GM12878 (cell line): ENCODE results near the gene TFCP2.

Experiments
- CREM ChIP-seq: IDR thresholded peaks from 2 replicates; pipeline ENCODE4 v1.6.1; 2014; ENCODE audit warnings: antibody characterized with exemption, low read depth
- CTCF ChIP-seq, 3 experiments: IDR thresholded peaks in 2 of 3; conservative IDR thresholded peaks in 1 of 3; 2 replicates each; pipeline ENCODE4 v1.5.1; 2011; ENCODE audit warnings: low read depth in 3 of 3, low read length in 3 of 3, mild to moderate bottlenecking in 3 of 3, control low read depth in 2 of 3, moderate library complexity in 2 of 3, inconsistent platforms in 1 of 3, mixed read lengths in 1 of 3; ENCODE audit not compliant: control insufficient read depth in 2 of 3, insufficient read depth in 1 of 3; ENCODE audit errors: extremely low read depth in 1 of 3
- ETV6 ChIP-seq, 2 experiments: fragments of 450-650 bp in 1 of 2; IDR thresholded peaks in 1 of 2; conservative IDR thresholded peaks in 1 of 2; 2 replicates each; pipeline ENCODE4 v1.6.1; 2014; ENCODE audit warnings: antibody characterized with exemption in 1 of 2, borderline replicate concordance in 1 of 2, low read depth in 1 of 2, mild to moderate bottlenecking in 1 of 2, moderate library complexity in 1 of 2
- RELA ChIP-seq: fragments of 450-650 bp; IDR thresholded peaks from 2 replicates; pipeline ENCODE4 v1.8.0; 2014; ENCODE audit warnings: borderline replicate concordance; ENCODE audit not compliant: partially characterized antibody
- SREBF2 ChIP-seq: IDR thresholded peaks from 2 replicates; pipeline ENCODE4 v1.6.1; 2012; ENCODE audit warnings: mild to moderate bottlenecking, low read length
- USF2 ChIP-seq: IDR thresholded peaks from 2 replicates; pipeline ENCODE4 v1.6.1; 2011; ENCODE audit warnings: low read depth, low read length, improper control_type of control experiment, borderline replicate concordance

GRCh38 chr12:51062631-51063397, 110.1 kb downstream of the TFCP2 start:
- TF ChIP-seq USF2, result no peak
- TF ChIP-seq SREBF2, result no peak
- TF ChIP-seq RELA, result no peak
- TF ChIP-seq CREM, result no peak
- no peak for TF ChIP-seq CTCF (IDR thresholded peaks at IDR 0.05 in 2 of 3, conservative IDR thresholded peaks at IDR 0.05 in 1 of 3; ENCODE audit: control insufficient read depth in 2 of 3, extremely low read depth in 1 of 3, insufficient read depth in 1 of 3, low read depth in 3 of 3, low read length in 3 of 3)
- TF ChIP-seq ETV6 (conservative IDR thresholded peaks at IDR 0.05 in 1 of 2, IDR thresholded peaks at IDR 0.05 in 1 of 2; ENCODE audit: borderline replicate concordance in 1 of 2, low read depth in 1 of 2), result no peak
